C4-2B (cell line): Measurements from ENCODE around the gene ACLY.

Source experiments
- ZFX ChIP-seq: fragments of 450-650 bp; IDR thresholded peaks from 2 replicates; pipeline ENCODE4 v1.6.1; 2017
- TF ChIP-seq, protein P1 (sequence below): fragments of 450-650 bp; conservative IDR thresholded peaks from 2 replicates; pipeline ENCODE4 v1.5.1; 2017; ENCODE audit warnings: mild to moderate bottlenecking

- TF ChIP-seq, protein P1, sequence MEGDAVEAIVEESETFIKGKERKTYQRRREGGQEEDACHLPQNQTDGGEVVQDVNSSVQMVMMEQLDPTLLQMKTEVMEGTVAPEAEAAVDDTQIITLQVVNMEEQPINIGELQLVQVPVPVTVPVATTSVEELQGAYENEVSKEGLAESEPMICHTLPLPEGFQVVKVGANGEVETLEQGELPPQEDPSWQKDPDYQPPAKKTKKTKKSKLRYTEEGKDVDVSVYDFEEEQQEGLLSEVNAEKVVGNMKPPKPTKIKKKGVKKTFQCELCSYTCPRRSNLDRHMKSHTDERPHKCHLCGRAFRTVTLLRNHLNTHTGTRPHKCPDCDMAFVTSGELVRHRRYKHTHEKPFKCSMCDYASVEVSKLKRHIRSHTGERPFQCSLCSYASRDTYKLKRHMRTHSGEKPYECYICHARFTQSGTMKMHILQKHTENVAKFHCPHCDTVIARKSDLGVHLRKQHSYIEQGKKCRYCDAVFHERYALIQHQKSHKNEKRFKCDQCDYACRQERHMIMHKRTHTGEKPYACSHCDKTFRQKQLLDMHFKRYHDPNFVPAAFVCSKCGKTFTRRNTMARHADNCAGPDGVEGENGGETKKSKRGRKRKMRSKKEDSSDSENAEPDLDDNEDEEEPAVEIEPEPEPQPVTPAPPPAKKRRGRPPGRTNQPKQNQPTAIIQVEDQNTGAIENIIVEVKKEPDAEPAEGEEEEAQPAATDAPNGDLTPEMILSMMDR: no peak
- TF ChIP-seq ZFX: no peak
These were observed 7.9 kb downstream of the ACLY start for GRCh38 chr17:41910701-41911391.
